ENCODE results near the gene ENPP3.

- TF ChIP-seq CTCF (IDR thresholded peaks at IDR 0.05): no peak
- no peak for TF ChIP-seq POLR2A (IDR thresholded peaks at IDR 0.05)
Observed at GRCh38 chr6:131736003-131736596, 99.0 kb downstream of the ENPP3 start.

All from testis (tissue), 2 donors.